Uterus (tissue), 4 donors: ENCODE measurements around the gene MEAK7. TPM values are rescaled to one million over a fixed set of nuclear protein-coding genes. Genes with fewer than 3 reads are reported as not detected.
A peak's percentile ranks its signal among the peaks of the same experiment; 100 is the strongest.

ENCODE experiments used
- DNase-seq, 2 donors: peaks; one replicate each; pipeline ENCODE4 v3.0.0-alpha.2; 2019 to 2020
- H3K27ac ChIP-seq, 2 donors: fragments of 200-600 bp; sonication (generic); 1 replicate in 1 of 2; 2 replicates in 1 of 2; pipeline ENCODE4 v1.5.1; 2016 to 2018
- H3K27me3 ChIP-seq, 2 donors: fragments of 200-600 bp; sonication (generic); one replicate each; pipeline ENCODE4 v1.5.1; 2018 to 2019; ENCODE audit warnings: control low read depth in 1 of 2
- H3K36me3 ChIP-seq, 2 donors: fragments of 200-600 bp; sonication (generic); one replicate each; pipeline ENCODE4 v1.5.1; 2019; ENCODE audit warnings: control low read depth in 1 of 2
- H3K4me1 ChIP-seq, 2 donors: fragments of 200-600 bp; sonication (generic); one replicate each; pipeline ENCODE4 v1.5.1; 2018 to 2019; ENCODE audit warnings: control low read depth in 1 of 2
- H3K4me3 ChIP-seq, 2 donors: fragments of 200-600 bp; sonication (generic); 1 replicate in 1 of 2; 2 replicates in 1 of 2; pipeline ENCODE4 v1.5.1; 2018 to 2019; ENCODE audit warnings: mild to moderate bottlenecking in 1 of 2
- H3K9me3 ChIP-seq, 2 donors: fragments of 200-600 bp; sonication (generic); one replicate each; pipeline ENCODE4 v1.5.1; 2019; ENCODE audit warnings: control low read depth in 1 of 2
- POLR2A ChIP-seq, 2 donors: fragments of 450-650 bp; IDR thresholded peaks; one replicate each; pipeline ENCODE4 v1.6.1; 2016; ENCODE audit warnings: antibody characterized with exemption in 2 of 2, mild to moderate bottlenecking in 1 of 2, moderate library complexity in 1 of 2
- intact Hi-C: fragments of 100-400 bp; cut with DNase I; formaldehyde crosslinking; loops from one replicate; pipeline ENCODE4 v1.15.1; 2023; ENCODE audit warnings: low total_unique reads
- total RNA-seq, 4 donors: library from RNA; depleted of rRNA in 3 of 4; stranded (reverse); fragments of >200 nt in 3 of 4; gene quantifications; one replicate each; pipeline versions ENCODE4 v1.1.0 to v1.2.4, GENCODE V29; 2014 to 2023
- TF ChIP-seq, protein P1 (sequence below), 4 experiments: fragments of 200-600 bp in 2 of 4; fragments of 450-650 bp in 2 of 4; sonication (generic) in 2 of 4; IDR thresholded peaks; one replicate each; pipeline ENCODE4 v1.5.1; 2016 to 2019; ENCODE audit warnings: antibody characterized with exemption in 4 of 4, mild to moderate bottlenecking in 2 of 4, moderate library complexity in 1 of 4
- donor health status: DM: yes; HTN: yes; CAD: no.

Gene MEAK7
- total RNA-seq, 4 donors from 2014 or later = 11.3 to 26.8 (median 21.4) TPM

DNA sequence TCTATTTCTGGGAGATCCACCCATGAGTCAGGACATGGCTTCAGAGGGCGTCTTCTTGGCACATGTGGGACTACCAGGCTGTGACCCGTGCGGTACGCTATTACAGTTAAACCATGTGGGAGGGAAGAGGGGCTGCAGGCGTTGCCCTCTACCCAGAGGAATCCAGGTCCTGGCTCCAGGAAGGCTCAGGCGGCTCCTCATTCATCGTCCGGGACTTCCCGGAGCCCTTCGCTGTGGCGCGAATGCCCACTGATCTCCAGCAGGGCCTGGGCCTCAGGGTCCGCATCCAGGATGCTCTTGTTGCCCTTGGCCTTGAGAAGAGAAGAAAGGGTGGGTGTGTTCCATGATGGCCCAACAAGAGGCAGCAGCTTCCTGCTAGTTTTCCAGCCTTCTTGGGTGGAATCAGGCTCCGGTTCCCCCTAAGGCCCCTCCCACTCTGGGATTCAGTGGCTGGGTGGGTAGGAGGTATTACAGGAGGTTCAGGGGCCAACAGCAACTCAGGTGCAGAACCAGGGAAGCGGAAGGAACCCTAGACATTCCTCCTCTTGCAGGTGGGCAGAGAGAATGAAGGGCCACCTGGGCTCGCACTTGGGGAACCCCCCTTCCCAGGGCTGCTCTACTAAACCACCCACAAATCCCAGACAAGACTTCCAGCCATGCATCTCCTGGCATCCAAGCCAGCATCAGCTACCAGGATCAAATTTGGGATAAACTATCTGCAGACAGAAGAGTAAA lies 24.6 kb downstream of the MEAK7 start:
- intact Hi-C loops = no loop called here
- no peak for DNase-seq
- Histone ChIP-seq H3K4me1 (no peaks in the 10 kb centered on the region), H3K9me3 (no peaks in the 10 kb centered on the region), H3K4me3 (no peak overlapping the region), H3K27me3 (no peaks in the 10 kb centered on the region), H3K36me3 (no peaks in the 10 kb centered on the region), H3K27ac (no peak overlapping the region)
- TF ChIP-seq, protein P1, sequence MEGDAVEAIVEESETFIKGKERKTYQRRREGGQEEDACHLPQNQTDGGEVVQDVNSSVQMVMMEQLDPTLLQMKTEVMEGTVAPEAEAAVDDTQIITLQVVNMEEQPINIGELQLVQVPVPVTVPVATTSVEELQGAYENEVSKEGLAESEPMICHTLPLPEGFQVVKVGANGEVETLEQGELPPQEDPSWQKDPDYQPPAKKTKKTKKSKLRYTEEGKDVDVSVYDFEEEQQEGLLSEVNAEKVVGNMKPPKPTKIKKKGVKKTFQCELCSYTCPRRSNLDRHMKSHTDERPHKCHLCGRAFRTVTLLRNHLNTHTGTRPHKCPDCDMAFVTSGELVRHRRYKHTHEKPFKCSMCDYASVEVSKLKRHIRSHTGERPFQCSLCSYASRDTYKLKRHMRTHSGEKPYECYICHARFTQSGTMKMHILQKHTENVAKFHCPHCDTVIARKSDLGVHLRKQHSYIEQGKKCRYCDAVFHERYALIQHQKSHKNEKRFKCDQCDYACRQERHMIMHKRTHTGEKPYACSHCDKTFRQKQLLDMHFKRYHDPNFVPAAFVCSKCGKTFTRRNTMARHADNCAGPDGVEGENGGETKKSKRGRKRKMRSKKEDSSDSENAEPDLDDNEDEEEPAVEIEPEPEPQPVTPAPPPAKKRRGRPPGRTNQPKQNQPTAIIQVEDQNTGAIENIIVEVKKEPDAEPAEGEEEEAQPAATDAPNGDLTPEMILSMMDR (IDR thresholded peaks at IDR 0.05) = no peak
- no peak for TF ChIP-seq POLR2A (IDR thresholded peaks at IDR 0.05)

DNA sequence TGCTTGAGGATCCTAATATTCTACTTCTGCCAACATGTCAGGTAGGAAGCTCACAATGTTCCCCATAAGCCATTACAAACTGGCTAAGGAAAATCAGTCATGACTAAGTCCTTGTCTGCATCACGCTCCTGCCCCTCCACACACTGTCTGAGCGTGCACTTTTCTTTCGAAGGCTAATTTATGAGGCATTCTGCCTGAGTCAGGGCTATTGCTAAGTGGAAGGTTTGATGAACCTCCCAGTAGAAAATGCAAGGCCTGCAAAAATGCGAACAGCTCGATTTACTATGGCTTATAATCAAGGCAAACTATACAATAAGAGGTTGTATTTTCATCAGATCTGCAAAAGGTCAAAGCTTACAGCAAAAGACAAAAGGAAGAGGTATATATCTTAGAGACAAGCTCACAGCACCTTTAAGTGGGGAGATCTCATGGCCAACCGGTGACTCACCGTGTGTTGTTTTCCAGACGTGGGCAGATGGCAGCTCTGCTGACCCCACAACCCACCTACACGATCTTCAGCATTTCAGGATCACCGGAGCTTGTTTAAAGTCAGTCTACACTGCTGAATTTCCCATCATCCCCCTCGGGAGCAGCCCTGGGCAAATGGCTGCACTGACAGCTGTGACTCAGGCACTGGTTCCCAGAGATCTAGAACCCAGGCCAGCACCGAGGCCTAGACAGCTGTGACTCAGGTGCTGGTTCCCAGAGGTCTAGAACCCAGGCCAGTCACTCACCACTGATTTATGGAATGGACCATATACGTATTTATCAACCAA lies 26.1 kb downstream of the MEAK7 start:
- TF ChIP-seq POLR2A (IDR thresholded peaks at IDR 0.05) = no peak
- TF ChIP-seq, protein P1 (IDR thresholded peaks at IDR 0.05) = no peak

DNA sequence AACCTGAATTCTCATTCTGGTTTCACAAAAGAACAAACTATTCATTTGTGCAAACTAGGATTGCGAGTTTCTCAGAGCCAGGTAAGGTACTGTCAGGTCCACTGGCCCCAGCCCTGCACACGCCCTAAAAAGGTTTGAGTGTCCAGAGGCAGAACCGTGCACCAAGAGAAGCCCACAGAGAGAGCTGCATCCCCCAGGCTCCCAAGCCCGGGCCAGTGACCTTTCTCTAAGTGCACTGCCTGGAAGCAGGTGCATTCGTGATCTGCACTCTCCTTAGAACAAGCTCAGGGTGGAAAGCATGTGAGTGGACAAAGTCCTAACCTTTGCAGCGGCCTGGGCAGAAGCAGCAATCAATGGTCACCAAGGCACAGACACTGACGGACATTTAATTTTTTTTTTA lies 26.8 kb downstream of the MEAK7 start:
- H3K4me1 ChIP-seq = no peaks in the 10 kb centered on the region
- H3K36me3 ChIP-seq = no peaks in the 10 kb centered on the region
- no peak for DNase-seq
- no peak overlapping the region for H3K27ac ChIP-seq
- no peak overlapping the region for H3K4me3 ChIP-seq
- no peaks in the 10 kb centered on the region for H3K9me3 ChIP-seq
- intact Hi-C loops = no loop called here
- H3K27me3 ChIP-seq = no peaks in the 10 kb centered on the region
- TF ChIP-seq POLR2A (IDR thresholded peaks at IDR 0.05) = no peak
- TF ChIP-seq, protein P1 (IDR thresholded peaks at IDR 0.05) = no peak

More for the DNA sequence above, 26.1 kb downstream of the MEAK7 start:
- DNase-seq = no peak
- intact Hi-C loops = no loop called here
- Histone ChIP-seq H3K36me3 (no peaks in the 10 kb centered on the region), H3K4me1 (no peaks in the 10 kb centered on the region), H3K27ac (peak overlapping the region in 1 of 2 donors; percentile 46), H3K27me3 (no peaks in the 10 kb centered on the region), H3K4me3 (no peak overlapping the region), H3K9me3 (no peaks in the 10 kb centered on the region)

DNA sequence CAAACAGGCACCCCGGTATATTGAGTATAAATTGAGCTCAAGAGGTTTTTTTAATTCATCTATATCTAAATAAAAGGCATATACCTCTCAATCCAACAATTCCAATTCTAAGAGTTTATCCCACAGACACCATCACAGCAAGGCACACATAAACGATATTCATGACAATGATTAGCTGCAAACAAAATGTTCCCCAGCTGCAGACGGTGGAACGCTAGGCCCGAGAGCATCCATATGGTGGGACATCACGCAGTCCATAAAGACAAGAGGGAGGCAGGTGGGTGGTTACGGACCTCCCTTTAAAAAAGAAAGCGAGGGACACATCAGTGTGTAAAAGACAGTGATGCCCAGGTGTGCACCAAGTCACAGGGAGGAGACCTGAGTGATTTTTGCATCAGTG lies 28.1 kb downstream of the MEAK7 start:
- Histone ChIP-seq H3K9me3 (no peaks in the 10 kb centered on the region), H3K4me1 (no peaks in the 10 kb centered on the region), H3K4me3 (no peak overlapping the region), H3K27ac (no peak overlapping the region), H3K27me3 (no peaks in the 10 kb centered on the region), H3K36me3 (no peaks in the 10 kb centered on the region)
- DNase-seq = no peak
- intact Hi-C loops = no loop called here
- TF ChIP-seq, protein P1 (IDR thresholded peaks at IDR 0.05) = no peak
- TF ChIP-seq POLR2A (IDR thresholded peaks at IDR 0.05) = no peak

DNA sequence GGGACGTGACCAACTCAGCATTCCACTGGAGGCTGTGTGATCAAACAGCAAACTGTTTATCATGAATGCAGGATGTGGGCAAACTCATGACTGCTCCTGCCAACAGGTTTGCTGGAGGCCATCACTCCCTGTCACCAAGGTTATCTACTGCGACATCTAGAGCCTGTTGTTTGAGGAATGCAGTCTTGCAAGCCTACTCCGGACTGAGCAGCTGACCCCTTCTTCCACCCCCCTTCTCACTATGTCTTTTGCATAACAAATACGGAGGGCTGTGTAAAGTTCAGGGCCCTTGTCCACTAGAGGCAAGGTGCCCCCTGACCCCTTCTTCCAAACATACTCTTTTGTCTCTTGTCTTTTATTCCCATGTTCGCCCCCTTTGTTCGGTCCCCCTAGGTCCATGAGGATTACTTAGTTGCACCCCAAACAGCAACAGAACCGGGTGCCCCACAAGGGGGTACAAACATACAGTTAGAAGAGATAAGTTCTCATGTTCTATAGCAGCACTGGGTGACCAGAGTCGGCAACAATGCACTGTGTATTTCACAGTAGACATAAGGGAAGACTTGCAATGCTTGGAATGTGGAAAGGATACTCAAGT lies 28.7 kb downstream of the MEAK7 start:
- TF ChIP-seq, protein P1 (IDR thresholded peaks at IDR 0.05) = no peak
- no peak for TF ChIP-seq POLR2A (IDR thresholded peaks at IDR 0.05)
- Histone ChIP-seq H3K27ac (no peak overlapping the region), H3K27me3 (no peaks in the 10 kb centered on the region), H3K4me1 (no peaks in the 10 kb centered on the region), H3K36me3 (no peaks in the 10 kb centered on the region), H3K9me3 (no peaks in the 10 kb centered on the region), H3K4me3 (no peak overlapping the region)
- intact Hi-C loops = no loop called here
- DNase-seq = no peak
